HG03432 (cell line): ENCODE data around the gene RGCC.

ENCODE experiments used
- ATAC-seq: cut with Tn5 transposase; IDR thresholded peaks from one replicate; pipeline ENCODE4 v1.9.1; 2021; ENCODE audit warnings: mild to moderate bottlenecking, moderate library complexity; ENCODE audit not compliant: unreplicated experiment

Gene RGCC

DNA sequence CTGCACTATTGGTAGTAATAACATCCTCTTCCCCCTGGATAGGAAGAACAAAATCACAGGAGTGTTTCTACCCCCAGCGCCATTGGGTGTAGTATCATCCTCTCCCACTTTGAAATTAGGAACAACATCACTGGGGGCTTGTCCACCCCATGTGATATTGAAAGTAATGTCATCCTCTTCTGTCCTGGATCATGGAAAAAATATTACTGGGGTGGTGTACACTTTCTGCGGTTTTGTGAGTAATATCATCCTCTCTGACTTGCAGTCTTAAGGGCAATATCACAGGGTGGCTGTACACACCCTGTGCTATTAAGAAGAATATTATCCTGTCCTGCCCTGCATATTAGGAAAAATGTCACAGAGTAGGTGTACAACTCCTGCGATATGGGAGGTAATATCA, 4.9 kb upstream of the RGCC start:
- ATAC-seq, result no peak

DNA sequence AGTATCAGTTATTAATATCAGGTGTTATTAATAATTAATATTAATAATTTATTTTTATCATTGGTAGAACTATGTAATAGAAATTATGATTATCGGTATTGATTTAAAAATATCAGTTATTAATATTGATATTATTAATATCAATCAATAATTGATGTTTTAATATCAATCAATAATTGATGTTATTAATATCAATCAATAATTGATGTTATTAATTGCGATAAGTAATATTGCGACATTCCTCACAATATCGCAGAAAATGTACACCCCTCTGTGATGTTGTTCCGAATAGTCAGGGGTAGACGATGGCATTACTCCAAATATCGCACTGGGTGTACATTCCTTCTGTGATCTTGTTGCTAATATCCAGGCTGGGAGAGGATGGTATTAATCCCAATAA, 3.7 kb upstream of the RGCC start:
- no peak for ATAC-seq

DNA sequence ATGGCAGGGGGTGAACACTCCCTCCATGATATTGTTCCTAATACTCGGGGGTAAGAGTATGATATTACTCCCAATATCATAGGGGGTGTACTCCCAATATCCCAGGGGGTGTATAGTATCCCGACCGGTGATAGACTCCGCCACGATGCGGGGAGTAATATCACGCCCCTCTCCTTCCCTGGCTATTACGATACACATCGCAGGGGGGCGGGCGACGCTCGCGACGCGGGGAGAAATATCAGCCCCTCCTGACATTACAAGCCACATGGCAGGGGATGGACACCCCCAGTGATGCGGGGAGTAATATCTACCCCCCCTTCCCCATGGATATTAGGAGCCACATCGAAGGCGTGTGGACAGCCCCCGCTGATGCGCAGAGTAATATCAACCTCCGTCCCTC, 3.2 kb upstream of the RGCC start:
- ATAC-seq, result no peak

DNA sequence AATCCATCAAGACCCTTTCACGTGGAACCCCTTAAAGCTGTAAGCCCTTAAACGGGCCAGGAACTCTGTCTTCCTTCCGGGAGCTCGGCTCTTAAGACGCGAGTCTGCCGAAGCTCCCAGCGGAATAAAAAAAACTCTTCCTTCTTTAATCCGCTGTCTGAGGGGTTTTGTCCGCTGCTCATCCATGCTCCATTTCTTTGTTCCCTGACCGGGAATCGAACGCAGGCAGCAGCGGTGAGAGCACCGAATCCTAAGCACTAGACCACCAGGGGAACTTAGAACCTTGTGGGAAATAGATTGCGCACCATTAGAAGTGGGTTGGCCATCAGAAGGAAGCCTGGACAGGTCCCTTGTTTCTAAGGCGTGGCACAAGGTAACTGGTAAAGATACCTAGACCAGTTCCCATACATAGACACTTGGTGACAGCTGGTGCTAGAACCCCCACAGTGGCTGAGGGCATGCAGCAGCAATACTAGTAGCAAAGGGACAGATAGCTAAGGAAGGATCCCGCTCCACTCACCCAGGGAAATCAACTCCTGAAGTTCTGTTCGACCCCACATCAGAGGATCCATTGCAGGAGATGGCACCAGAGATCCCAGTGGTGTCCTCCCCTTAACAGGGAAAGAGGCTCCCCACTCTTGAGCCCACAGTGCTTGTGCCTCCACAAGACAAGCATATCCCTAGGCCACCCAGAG, 1.5 kb upstream of the RGCC start:
- no peak for ATAC-seq

DNA sequence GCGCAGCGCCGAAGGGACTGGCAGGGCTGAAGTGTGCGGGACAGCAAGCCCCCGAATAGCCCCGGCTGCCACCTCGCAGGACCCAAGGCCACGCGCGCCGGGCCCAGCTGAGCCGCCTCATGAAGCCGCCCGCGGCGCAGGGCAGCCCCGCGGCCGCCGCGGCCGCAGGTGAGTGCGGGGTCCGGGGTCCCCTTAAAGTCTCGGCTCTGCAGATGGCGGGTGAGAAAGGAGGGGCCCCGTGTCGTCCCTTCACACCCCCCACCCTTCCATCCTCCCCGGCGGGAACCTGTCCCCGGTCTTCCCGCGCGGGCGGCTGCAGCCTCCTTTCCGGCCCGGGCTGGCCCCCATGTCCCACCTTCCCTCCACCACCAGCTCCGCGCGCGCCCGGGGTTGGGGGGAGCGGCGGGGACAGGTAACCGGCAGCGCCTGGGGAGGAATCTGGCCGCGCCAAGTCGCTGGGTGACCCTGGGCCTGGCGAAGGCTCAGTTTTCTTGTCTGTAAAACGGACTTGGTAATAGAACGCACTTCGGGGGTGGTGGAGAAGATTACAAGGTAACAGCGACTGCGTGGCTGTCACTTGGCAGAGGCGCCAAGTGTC, 338 bp downstream of the RGCC start:
- peak; percentile 31 for ATAC-seq

DNA sequence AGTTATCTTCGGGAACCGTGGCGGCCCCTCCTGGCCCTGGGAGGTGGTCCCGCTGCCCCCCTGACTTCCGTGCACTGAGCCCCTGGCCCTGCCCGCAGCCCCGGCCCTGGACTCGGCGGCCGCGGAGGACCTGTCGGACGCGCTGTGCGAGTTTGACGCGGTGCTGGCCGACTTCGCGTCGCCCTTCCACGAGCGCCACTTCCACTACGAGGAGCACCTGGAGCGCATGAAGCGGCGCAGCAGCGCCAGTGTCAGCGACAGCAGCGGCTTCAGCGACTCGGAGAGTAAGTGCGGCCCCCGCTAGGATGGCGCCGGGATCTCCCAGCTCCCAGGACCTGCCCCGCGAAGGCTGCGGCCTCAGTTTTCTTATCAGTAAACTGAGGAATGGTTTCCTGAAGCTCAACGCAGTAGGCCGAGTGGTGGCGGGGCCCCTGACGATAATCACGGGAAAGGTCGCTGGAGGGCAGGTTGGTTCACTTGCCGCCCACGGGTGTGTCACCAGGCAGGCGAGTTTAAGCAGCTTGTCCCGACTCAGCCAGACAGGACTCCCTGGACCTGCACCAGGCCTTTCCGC, 924 bp downstream of the RGCC start:
- peak; percentile 26 for ATAC-seq

DNA sequence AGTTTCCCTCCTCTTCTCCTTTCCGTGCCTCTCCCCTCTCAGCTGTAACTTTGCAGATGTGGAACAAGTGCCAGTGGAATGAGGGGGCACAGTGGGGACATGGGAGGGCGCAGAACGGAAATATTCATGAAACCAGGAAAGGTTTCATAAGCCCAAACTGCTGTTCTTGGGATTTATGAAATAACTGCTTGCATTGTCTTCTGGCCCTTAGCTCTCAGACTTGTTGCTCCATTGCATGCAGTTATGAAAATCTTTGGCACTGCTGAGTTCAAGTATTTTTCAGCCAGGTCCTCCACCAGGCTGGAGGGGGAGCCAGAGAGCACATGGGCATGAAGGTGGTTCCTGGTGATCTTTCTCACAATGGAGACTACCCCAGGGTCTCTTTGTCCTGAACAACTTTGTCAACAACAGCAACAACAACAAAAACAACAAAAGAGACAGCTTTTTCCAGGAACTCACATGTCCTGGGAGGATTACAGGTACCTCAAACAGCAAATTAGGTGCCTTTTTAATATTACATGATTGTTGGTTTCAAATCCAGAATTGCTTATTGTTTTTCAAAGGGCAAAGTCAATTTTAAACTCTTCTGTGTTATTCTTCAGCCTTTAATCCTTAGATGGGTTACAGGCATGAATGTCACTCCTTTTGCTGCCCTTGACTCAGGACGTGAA, 1.5 kb downstream of the RGCC start:
- ATAC-seq, result no peak

DNA sequence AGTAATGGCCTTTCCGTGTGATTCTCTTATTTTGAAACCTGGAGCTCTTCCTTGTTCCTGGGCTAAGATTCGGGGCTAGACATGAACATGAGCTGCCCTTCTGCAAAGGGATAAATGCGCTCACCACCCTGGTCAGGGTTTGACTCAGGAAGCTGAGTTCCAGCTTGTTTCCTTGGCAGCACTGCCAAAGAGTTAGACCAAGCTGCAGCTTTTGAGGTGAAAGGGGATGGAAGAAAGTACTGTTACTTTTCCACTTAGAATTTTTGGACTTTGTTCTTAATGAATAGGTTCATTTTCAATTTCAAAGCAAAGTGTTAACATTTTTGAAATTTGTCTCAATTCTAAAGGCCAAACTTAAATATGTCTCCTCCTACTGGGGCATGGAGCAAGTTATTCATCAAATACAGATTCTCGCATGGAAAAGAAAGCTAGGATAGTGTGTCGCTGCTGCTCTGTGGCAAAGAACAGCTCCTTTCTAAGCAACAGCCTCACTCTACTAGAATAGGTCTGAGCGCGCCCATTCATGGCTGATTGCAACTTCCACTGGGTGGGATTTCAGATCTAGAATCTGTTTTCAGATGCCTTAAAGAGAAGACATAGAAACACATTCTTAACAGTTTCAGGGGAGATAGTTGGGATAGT, 2.2 kb downstream of the RGCC start:
- ATAC-seq, result no peak

DNA sequence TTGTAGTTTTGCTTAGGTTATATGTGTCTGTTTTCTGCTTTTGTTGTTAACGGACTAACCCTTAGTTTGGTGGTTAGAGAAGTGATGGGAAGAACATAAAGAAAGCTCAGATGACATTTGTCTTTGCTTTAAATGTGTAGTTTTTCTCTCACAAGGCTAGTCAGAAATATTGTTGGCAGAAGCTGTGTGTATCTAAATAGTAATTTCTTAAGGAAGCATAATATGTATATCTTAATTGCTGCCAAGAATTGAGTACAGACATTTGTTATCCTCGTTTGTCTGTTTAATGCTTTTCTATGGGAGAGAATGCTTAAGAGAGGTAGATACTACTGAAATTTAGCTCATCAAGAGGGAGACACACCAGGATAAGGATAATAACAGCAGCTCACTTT, 2.7 kb downstream of the RGCC start:
- ATAC-seq, result no peak

DNA sequence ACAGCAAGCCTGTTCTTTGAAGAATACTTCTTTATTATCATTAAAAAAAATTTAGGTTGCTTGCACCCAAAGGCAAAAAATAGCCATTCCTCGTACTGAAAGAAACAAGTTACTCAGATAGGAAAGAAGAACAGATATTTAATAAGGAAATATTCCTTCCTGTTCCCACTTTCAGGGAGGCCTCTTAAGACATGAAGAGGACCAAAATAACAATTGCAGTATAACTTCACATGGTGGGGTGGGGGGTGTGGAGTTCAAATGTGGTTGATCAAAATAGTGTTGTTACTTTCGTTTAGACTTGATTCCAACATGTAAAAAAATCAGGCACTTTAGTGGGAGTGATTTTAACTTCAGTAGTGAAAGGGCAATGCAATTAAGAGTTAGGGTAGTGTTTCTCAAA, 3.6 kb downstream of the RGCC start:
- ATAC-seq, result no peak

DNA sequence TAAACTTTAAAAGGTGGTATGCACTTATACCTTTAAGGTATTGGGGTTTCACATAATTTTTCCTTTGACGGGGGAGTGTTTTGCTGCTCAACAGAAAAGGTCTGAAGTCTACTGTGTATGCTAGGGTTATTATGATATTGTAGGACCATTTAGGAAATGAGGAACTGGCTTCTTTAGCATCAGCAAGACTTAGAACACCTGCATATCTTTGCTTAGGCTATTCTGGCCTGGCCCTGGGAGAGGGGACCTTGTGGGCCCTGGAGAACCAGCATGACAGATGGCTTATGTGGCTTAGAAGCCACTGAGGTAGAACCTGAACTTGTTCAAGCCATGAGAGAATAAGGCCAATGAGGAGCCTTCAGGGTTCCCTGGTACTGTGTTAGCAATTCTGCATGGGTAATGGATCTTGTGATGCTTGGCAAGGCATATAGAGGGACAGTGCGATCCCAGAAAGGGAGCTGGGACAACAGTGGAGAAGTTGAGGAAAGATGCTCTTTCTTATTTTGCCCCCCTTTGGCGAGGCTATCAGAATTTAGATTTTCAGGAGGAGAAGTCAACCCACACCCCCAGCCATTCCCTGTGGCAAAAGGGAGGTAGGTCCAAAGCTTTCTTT, 4.3 kb downstream of the RGCC start:
- ATAC-seq, result no peak

DNA sequence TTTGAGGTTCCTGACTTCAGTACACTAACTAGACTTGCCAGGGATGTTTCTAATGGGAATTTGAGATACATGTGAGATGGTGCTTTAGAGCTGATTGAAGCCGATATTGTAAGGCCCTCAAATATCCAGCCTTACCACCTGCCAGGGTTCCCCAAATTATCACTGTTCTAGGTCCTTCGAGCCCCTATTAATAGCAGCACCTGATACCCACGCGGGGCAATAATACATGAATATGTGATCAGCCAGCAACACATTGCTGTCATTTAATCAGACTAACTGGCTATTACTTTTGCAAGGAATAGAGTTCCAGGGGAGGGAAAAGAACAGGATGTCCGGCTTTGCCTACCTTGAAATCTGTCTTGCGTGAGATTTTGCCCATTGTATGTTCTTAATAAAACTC, 5.1 kb downstream of the RGCC start:
- ATAC-seq, result no peak

DNA sequence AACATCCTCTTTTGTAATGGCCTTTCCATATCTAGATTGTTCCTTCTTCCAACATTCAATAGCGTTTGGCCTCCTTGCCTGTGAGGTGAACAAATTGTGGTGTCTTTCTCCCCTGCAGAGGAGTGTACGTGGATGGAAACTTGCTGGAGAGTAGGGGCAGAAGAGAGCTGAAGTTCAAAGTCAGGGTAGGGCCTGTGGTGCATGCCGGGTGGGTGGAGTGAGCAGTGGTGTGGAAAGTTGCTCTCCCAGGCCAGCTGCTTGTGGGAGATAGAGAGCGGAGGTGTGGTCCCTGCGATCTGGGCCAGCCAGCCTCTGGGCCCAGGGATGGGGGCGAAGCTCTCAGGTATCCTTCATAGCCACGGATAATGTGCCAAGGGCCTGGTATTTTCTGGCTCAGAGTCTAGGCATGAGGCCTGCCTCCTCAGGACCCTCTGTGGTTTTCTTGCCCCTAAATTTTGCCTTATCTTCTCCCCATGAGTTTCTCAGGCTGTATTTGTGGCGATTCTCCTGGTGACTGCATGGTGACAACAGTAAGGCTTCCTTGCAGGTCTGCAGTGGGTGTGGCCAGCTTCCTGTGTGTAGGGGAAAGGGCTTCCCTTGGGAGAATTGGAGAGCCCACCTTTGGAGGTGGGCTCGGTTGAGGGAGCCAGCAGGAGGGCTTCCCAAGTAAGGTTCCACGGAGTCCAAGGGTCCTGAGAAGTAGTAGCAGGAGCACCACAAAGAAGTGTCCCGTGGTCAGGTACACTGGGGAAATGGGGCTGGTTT, 6.7 kb downstream of the RGCC start:
- peak; percentile 72 for ATAC-seq

DNA sequence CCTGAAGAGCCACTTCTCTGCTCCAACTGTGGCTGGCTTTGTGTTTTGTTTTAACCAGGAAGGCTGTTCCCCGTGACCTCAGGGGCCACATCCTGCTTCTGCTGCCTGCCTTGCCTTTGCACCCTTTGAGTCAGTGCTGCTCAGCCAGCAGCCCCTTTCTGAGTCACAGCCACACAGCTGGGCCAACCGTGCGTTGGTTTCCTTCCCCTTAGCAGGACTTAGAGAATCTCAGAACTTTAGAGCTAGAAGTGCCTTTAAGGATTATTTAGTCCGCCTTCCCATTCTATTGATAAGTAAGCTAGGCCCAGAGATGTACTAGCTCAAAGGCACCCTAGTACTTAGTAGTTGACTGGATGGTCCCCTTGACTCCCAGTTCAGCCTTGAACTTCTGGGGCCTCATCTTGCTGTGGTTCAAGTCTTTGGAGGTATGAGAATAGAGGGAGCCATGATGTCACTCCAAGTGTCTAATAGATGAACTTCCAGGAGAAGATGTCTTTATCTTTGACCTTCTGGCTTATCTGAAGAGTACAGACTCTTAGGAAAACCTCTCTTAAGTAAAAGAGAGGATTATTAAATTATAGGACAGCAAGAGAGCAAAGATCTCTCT, 8.0 kb downstream of the RGCC start:
- peak; percentile 92 for ATAC-seq

DNA sequence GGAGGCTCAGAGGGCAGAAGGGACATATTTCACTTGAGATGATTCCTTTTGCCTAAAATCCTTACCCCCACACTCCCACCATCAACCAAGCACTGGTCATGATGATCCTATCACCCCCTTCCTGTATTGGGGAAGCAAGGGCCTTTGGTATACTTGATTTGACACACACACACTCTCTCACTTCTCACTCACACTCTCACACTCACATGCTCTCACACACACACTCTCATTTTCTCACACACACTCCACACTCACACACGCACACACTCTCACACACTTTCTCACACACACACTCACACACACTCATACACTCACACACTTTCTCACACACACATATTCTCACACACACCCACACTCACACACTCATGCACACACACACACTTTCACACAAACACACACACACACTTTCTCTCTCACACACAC, 8.6 kb downstream of the RGCC start:
- no peak for ATAC-seq

DNA sequence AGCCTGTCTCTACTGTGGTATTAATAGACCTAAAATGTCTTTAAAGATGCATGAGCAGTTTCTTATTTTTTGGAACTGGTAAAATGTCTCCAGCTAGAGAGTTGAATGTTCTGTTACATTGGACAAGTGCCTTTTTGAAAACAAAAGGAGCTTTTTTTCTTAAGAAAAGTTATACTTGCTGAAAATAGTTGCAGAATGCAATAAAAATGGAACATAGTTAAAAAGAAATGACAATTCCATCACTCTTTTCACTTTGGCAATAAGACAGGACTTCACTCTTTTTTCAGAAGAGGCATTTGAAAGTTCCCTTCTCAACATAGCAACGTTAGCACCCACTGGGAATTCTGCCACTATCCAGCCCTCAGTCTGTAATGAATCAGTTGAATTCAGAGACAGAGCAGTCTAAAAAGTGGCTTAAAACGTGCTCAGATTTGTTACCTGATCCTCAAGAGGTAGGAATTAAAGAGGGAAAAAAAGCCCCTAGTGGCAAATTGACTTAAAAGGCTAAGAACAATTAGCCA, 10.1 kb downstream of the RGCC start:
- ATAC-seq, result no peak

DNA sequence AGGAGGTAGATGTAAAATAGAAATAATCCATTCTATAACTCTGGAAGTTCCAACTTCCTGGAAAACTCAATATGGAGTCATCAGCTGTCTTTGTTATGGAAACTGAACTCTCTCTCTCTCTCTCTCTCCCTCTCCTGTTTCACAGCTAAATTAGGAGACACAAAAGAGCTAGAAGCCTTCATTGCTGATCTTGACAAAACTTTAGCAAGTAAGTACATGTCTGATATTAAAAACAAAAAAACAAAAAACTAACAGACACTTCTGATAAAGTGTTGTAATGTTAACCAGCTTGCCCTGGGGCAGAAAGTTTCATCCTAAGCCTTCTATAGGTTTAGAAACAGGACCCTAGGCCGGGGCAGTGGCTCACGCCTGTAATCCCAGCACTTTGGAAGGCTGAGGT, 11.3 kb downstream of the RGCC start:
- ATAC-seq, result no peak

DNA sequence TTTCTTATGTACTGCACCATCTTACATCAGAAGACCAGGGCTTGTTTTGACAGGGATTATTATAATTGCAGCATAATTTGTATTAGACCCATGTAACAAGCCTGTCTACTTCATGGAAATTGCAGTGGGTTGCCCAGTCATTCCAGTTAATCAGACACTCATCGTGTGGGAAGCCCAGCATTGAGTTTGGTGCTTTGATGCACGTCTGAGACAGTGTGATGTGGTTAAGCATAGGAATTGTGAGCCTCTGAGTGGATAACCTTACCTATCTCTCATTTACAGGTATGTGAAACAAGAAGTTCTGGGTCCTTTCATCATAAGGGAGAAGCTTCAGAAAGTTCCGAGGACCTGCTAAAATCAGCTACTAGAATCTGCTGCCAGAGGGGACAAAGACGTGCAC, 12.8 kb downstream of the RGCC start:
- no peak for ATAC-seq

DNA sequence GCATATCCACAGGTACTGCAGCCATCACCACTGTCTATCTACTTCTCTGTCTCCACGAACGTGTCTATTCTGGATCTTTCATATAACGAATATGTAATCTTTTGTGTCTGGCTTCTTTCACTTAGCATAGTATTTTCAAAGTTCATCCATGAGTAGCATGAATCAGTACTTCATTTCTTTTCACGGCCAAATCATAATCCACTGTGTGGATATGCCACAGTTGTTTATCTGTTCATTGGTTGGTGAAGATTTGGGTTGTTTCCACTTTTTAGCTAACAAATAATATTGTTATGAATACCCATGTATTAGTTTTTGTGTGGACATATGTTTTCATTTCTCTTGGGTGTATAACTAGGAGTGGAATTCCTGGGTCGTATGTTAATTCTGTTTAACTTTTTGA, 14.4 kb downstream of the RGCC start:
- no peak for ATAC-seq

DNA sequence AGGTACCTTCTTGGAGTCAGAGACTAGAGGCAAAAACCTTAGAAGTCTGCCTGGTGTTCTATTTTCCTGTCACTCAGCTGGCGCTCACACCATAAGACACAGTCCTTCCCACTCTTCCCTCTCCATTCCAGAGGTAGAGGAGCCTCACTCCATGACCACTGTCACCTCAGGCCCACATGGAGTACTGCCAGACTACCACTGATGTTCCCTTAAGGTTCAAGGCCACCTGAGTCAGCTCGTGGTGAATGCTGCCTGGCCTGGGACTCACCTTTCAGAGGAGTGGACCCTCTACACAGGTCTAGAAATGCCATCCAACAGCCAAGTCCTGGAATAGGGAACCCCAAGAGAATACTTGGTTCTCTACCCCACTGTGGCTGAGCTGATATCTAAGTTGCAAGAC, 29.9 kb downstream of the RGCC start:
- no peak for ATAC-seq
